GM21447 (cell line): ENCODE results near the gene BOK.
"Not testable (repeated sequence)": the region's sequence is repeated elsewhere in the genome, so short reads cannot be mapped to it uniquely, and the experiment has no call there.

ENCODE experiments used
- ATAC-seq: cut with Tn5 transposase; IDR thresholded peaks from one replicate; pipeline ENCODE4 v1.9.1; 2021; ENCODE audit not compliant: unreplicated experiment

Gene BOK

DNA sequence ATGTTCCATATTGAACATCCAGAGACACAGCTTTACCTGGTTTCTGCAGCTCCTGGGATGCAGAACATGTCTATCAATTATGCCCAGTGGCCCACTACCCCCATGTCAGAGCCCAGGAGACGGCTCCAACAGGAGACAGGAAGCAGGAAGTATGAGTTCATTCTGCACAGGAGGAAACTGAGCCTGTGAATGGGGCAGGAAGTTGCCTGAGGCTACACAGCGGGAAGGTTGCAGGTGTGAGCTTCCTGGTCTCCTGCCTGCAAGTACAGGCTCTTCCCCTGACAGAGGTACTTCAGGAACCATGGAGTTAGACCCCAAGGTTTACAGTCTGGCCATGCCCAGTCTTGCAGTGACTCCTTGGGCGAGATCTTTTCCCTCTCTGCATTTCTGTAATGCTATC is 2.8 kb upstream of the BOK start:
- no peak for ATAC-seq

GRCh38 chr2:241556746-241557145 is 1.8 kb upstream of the BOK start:
- ATAC-seq = no peak

- no peak for ATAC-seq
These were observed 997 bp downstream of the BOK start for GRCh38 chr2:241559323-241560161.

DNA sequence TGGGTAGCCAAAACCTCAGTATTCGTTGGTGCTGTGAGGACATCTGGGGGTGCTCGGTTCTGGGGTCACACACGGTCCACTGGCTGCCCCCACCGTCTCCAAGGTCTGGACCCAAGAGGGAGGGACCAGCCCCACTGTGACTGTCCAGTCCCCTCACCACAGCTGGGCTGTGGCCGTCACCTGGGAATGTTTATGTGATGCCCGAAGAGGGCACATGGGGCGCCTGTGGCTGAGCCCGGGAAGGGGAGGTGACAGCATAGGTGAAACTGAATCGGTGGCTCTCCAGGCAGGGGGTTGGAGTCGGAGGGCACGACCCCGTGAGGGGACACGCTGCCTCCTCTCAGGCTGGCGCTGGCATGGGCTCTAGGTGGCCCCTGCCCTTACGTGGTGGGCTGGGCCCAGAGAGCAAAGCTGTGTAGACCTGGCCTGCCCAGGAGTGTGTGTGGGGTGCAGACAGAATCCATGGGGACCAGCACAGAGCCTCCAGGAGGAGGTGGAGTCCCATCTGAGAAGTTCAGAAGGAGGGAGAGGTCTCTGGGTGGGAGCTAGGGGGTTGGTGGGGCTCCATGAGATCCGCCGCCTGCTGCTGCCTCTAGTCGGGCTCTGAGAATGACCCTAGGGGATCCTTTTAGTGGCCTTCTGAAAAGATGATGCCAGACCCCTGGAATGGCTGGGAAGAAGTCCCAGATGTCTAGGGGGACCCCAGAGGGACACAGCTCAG is 1.8 kb downstream of the BOK start:
- ATAC-seq = no peak

DNA sequence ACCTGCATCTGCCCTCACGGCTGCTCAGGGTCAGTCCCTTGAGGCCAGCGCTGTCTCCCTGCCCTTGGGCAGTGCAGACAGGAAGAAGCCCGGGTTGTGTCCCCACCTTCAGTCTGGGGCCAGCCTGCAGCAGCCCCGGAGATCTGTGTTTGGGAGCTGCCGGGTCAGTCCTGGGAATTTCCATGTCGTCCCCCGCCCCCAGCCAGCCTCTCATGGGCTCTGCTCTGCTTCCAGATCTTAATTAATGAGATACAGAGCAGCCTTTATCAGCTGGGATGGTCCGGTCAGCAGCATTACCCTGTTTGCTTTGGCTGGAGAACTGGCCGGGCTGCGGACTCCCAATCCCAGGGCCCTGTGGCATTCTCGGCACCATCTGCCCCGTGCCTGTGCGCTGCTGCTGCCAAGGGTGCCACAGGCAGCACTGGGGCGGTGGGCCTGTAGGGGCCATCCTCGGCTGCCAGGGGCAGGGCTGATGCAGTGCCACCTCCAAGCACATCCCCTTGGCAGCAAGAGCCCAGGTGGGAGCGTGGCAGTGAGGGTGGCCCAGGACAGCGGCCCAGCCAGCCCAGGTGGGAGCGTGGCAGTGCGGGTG is 2.4 kb downstream of the BOK start:
- no peak for ATAC-seq

DNA sequence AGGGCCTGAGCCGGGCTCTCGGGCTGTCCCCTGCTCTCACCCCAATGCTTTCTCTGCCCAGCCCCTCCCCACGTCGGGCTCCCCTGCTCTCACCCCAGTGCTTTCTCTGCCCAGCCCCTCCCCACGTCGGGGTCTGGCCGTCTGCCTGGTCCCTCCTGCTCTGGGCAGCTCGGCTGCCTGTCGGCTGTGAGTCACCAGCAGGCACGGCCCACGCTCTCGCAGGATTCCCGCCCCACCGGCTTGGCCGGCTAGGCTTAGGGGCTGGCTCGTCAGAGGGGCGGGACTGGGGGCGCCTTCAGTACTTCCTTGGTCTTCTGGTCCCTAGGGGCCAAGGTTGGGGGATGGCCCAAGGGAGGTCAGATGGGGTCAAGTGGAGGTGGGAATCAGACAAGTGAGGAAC is 3.3 kb downstream of the BOK start:
- ATAC-seq = no peak

GRCh38 chr2:241562269-241562891 is 3.8 kb downstream of the BOK start:
- no peak for ATAC-seq

DNA sequence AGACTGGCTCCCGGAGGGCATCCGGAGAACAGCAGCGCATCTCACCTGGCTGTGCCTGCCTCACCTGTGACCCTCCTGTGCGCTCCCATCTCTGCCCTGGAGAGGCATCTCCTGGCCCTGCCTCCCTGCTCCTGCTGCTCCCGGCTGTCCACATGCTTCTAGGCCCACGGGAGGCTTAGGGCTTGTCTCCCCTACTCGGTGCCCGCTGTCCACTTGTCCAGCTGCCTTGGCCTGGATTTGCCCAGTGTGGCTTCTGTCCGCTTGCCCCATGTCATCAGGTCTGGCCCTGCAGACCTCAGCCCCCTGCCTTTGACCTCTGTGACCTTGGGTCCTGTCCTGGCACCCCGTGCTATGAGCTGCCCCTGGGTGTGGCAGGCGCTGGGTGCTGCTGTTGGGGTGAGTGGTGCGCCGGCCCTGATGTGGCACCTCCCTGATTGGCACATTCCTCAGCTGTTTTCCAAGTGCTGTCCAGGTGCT is 4.5 kb downstream of the BOK start:
- ATAC-seq = no peak

- no peak for ATAC-seq
These were observed 5.0 kb downstream of the BOK start for GRCh38 chr2:241563571-241563980.

DNA sequence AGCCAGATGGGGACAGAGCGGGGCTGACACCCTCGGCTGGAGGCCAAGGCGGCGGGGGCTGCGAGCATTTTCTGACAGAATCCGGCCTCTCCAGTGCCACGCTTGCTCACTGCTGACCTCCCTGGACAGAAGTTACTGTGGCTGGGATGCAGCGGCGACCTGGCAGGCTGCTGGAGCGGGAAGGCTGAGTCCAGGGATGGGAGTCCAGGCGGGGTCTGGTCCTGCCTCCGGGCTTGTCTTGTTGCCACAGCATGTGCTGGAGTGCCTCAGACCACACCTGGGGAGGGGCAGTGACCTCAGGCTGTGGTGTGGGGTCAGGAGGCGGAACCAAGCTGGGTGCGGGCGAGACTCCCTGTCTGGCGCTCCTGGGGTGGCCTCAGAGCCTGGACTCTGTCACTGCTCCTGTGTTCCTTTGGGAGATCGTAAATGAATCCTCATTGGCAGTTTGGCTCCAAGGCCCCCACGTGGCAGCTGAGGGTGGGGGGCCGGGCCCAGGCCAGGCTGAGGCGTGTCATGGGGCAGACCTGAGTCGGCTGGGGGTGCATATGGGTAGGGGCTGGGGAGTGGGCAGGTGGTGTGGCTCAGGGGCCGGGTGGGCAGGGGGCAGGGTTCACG is 5.5 kb downstream of the BOK start:
- ATAC-seq = no peak

- no peak for ATAC-seq
These were observed 6.3 kb downstream of the BOK start for GRCh38 chr2:241564596-241565410.

GRCh38 chr2:241565411-241565810 is 6.9 kb downstream of the BOK start:
- ATAC-seq = no peak

DNA sequence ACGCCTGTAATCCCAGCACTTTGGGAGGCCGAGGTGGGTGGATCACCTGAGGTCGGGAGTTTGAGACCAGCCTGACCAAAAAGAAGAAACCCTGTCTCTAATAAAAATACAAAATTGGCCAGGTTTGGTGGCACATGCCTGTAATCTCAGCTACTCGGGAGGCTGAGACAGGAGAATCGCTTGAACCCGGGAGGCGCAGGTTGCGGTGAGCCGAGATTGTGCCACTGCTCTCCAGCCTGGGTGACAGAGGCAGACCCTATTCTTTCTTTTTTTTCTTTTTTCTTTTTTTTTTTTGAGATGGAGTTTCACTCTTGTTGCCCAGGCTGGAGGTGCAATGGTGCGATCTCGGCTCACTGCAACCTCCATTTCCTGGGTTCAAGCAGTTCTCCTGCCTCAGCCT is 7.5 kb downstream of the BOK start:
- not testable (repeated sequence) for ATAC-seq

DNA sequence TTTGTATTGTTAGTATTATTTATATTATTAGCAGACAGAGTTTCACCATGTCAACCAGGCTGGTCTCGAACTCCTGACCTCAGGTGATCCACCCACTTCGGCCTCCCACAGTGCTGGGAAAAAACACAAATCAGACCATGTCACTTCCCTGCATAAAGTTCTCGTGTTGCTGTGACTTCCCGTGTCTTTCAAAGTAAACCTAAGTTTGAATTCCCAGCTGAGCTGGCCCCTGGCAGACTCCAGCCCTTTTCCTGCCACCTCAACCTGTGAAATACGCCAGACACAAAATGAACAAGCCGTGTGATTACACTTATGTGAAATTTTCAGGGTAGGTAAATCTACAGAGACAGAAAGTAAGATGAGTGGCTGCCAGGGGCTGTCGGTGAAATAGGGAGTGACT is 7.9 kb downstream of the BOK start:
- ATAC-seq = no peak

DNA sequence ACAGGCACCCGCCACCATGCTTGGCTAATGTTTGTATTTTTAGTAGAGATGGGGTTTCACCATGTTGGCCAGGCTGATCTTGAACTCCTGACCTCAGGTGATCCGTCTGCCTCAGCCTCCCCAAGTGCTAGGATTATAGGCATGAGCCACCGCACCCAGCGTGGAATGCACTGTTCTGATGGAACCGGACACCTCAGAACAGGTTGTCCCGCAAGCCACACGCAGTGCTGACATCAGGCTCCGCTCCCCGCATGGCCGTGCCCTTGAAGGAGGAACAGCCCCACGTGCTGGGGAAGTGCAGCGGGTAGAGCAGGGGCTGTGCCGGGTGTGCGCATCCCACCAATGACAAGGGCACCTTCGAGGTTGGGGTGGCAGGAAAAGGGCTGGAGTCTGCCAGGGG is 8.7 kb downstream of the BOK start:
- not testable (repeated sequence) for ATAC-seq

- no peak for ATAC-seq
These were observed 9.2 kb downstream of the BOK start for GRCh38 chr2:241567776-241568175.

- no peak for ATAC-seq
These were observed 10.2 kb downstream of the BOK start for GRCh38 chr2:241568726-241569125.

GRCh38 chr2:241569831-241570281 is 11.3 kb downstream of the BOK start:
- no peak for ATAC-seq

DNA sequence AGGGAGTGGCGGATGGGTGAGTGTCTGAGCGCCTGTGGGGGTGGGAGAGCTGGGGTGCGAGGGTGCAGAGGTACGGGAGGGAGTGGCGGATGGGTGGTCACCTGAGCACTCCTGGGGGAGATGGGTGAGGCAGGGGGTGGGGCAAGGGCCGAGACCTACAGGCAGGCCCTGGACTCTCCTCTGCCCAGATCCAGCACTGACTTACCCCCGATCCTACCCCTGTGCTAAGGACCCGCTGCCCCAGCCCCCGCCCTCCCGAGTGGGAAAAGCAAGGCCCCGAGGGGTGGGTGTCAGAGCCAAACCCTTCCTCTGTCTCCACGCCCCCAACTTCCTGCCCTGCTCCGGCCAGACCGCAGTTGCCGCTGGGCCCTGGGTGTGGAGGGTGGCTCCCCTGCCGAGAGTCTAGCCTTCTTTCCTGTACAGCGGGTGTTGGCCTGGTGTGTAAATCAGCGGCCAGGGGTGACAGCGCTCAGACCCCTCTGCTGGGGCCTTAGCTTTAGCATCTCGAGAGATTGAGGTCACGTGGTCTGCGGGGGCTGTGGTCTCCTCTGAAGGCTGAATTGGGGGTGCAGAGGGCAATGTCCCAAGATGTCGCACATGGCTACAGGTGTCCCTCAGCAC is 12.5 kb downstream of the BOK start:
- ATAC-seq = no peak
